Coronary artery (tissue), 2 donors: Measurements from ENCODE around the gene SLC6A17.

Experiments
- DNase-seq: peaks from one replicate; pipeline ENCODE4 v3.0.0-alpha.2; 2017; ENCODE audit warnings: low spot score
- H3K27ac ChIP-seq, 2 donors: fragments of 200-600 bp; sonication (generic); one replicate each; pipeline ENCODE4 v1.5.1; 2016 to 2019
- H3K4me3 ChIP-seq: fragments of 200-600 bp; sonication (generic); 2 replicates; pipeline ENCODE4 v1.5.1; 2016; ENCODE audit warnings: mild to moderate bottlenecking, moderate library complexity
- CTCF ChIP-seq: fragments of 200-600 bp; sonication (generic); IDR thresholded peaks from one replicate; pipeline ENCODE4 v1.5.1; 2019; ENCODE audit warnings: antibody characterized with exemption

Gene SLC6A17

GRCh38 chr1:110200190-110200589 lies 49.9 kb downstream of the SLC6A17 start:
- no peak for TF ChIP-seq CTCF
- DNase-seq = no peak
- no peak overlapping the region for H3K4me3 ChIP-seq

GRCh38 chr1:110200666-110201065 lies 50.4 kb downstream of the SLC6A17 start:
- H3K4me3 ChIP-seq = no peak overlapping the region
- TF ChIP-seq CTCF = no peak
- H3K27ac ChIP-seq = no peak overlapping the region
- DNase-seq = no peak

More at GRCh38 chr1:110200190-110200589, 49.9 kb downstream of the SLC6A17 start:
- H3K27ac ChIP-seq = no peak overlapping the region

GRCh38 chr1:110201157-110201825 lies 51.0 kb downstream of the SLC6A17 start:
- Histone ChIP-seq H3K4me3 (no peak overlapping the region), H3K27ac (no peak overlapping the region)
- no peak for DNase-seq
- TF ChIP-seq CTCF = no peak

- H3K27ac ChIP-seq = no peak overlapping the region
- DNase-seq = no peak
- no peak overlapping the region for H3K4me3 ChIP-seq
- peak; percentile 79 for TF ChIP-seq CTCF
Observed at GRCh38 chr1:110203021-110203661, 52.8 kb downstream of the SLC6A17 start.

- no peak for TF ChIP-seq CTCF
- Histone ChIP-seq H3K27ac (no peak overlapping the region), H3K4me3 (no peak overlapping the region)
- DNase-seq = no peak
Observed at GRCh38 chr1:110205156-110205555, 54.9 kb downstream of the SLC6A17 start.

- Histone ChIP-seq H3K27ac (no peak overlapping the region), H3K4me3 (no peak overlapping the region)
- DNase-seq = no peak
- TF ChIP-seq CTCF = no peak
Observed at GRCh38 chr1:110205591-110206155, 55.4 kb downstream of the SLC6A17 start.
